Karpas-422 (cell line): ENCODE results near the gene SPAG16. TPM values are rescaled to one million over a fixed set of nuclear protein-coding genes. Genes with fewer than 3 reads are reported as not detected.
A peak's percentile ranks its signal among the peaks of the same experiment; 100 is the strongest.

Experiments
- DNase-seq: peaks from one replicate; pipeline ENCODE4 v3.0.0-alpha.2; 2015
- H2AFZ ChIP-seq: fragments of 200-600 bp; sonication (generic); 2 replicates; pipeline ENCODE4 v1.6.1; 2014; ENCODE audit warnings: antibody characterized with exemption, low read length, mixed read lengths
- H3K27ac ChIP-seq: fragments of 200-600 bp; sonication (generic); 2 replicates; pipeline ENCODE4 v1.5.1; 2014; ENCODE audit warnings: mild to moderate bottlenecking, low read length, moderate library complexity
- H3K27me3 ChIP-seq: fragments of 200-600 bp; sonication (generic); 2 replicates; pipeline ENCODE4 v1.6.1; 2014; ENCODE audit warnings: low read length, mixed read lengths
- H3K36me3 ChIP-seq: fragments of 200-600 bp; sonication (generic); 2 replicates; pipeline ENCODE4 v1.6.1; 2014; ENCODE audit warnings: low read length, mixed read lengths; ENCODE audit not compliant: insufficient read depth
- H3K4me1 ChIP-seq: fragments of 200-600 bp; sonication (generic); 2 replicates; pipeline ENCODE4 v1.6.1; 2014; ENCODE audit warnings: mild to moderate bottlenecking, low read length, mixed read lengths
- H3K4me2 ChIP-seq: fragments of 200-600 bp; sonication (generic); 2 replicates; pipeline ENCODE4 v1.6.1; 2014; ENCODE audit warnings: low read length, low read depth, mild to moderate bottlenecking; ENCODE audit not compliant: poor library complexity, severe bottlenecking
- H3K4me3 ChIP-seq: fragments of 200-600 bp; sonication (generic); 2 replicates; pipeline ENCODE4 v1.5.1; 2014; ENCODE audit warnings: mild to moderate bottlenecking, antibody characterized with exemption, low read length, mixed read lengths
- H3K79me2 ChIP-seq: fragments of 200-600 bp; sonication (generic); 2 replicates; pipeline ENCODE4 v1.6.1; 2014; ENCODE audit warnings: mild to moderate bottlenecking, low read length, mixed read lengths
- H3K9ac ChIP-seq: fragments of 200-600 bp; sonication (generic); 2 replicates; pipeline ENCODE4 v1.6.0; 2014; ENCODE audit warnings: low read length
- H3K9me2 ChIP-seq: fragments of 200-600 bp; sonication (generic), shearing (Covaris generic); replicated peaks from 2 replicates; pipeline ENCODE4 v1.6.0; 2014; ENCODE audit warnings: mild to moderate bottlenecking, low read length, moderate library complexity; ENCODE audit not compliant: insufficient read depth
- H3K9me3 ChIP-seq: fragments of 300-700, 200-600 bp; sonication (generic); 2 replicates; pipeline ENCODE4 v1.6.1; 2014; ENCODE audit warnings: low read length, mixed read lengths
- H4K20me1 ChIP-seq: fragments of 200-600 bp; sonication (generic); 2 replicates; pipeline ENCODE4 v1.6.1; 2014; ENCODE audit warnings: mild to moderate bottlenecking, antibody characterized with exemption, low read length, low read depth; ENCODE audit not compliant: insufficient read depth
- total RNA-seq: library from RNA; depleted of rRNA; stranded (reverse); fragments of >200 nt; shearing (Covaris generic); gene quantifications from 2 replicates; pipeline ENCODE4 v1.2.3, GENCODE V29; 2014; ENCODE audit warnings: low replicate concordance

Gene SPAG16
- total RNA-seq, 1 experiment from 2014 or later = 67.8 TPM

DNA sequence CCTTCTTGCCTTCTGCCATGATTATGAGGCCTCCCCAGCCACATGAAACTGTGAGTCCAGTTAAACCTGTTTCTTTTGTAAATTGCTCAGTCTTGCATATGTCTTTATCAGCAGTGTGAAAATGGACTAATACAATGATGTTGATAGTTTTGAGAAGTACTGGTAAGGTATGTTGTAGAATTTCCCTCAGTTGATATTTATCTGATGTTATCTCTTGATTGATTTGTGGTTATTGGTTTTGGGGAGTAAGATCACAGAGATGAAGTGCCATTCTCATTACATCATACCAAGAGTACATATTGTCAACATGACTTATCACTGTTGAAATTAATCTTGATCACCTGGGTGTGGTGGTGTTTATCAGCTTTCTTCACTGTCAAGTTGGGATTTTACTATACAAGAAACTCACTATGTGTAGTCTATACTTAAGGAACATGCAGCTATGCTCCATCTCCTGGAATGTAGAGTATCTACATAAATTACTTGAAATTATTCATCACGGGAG lies 5.1 kb upstream of the SPAG16 start:
- no peak overlapping the region for H3K9ac ChIP-seq
- H3K4me1 ChIP-seq = peaks cover 8% of the 10 kb centered on the region
- H4K20me1 ChIP-seq = no peaks in the 10 kb centered on the region
- no peaks in the 10 kb centered on the region for H3K9me3 ChIP-seq
- no peaks in the 10 kb centered on the region for H3K27me3 ChIP-seq
- DNase-seq = no peak
- H3K4me3 ChIP-seq = no peak overlapping the region
- H3K4me2 ChIP-seq = no peak overlapping the region
- H3K9me2 ChIP-seq = no peaks in the 10 kb centered on the region
- no peak overlapping the region for H3K27ac ChIP-seq
- H3K79me2 ChIP-seq = no peaks in the 10 kb centered on the region
- no peaks in the 10 kb centered on the region for H3K36me3 ChIP-seq
- no peak overlapping the region for H2AFZ ChIP-seq

DNA sequence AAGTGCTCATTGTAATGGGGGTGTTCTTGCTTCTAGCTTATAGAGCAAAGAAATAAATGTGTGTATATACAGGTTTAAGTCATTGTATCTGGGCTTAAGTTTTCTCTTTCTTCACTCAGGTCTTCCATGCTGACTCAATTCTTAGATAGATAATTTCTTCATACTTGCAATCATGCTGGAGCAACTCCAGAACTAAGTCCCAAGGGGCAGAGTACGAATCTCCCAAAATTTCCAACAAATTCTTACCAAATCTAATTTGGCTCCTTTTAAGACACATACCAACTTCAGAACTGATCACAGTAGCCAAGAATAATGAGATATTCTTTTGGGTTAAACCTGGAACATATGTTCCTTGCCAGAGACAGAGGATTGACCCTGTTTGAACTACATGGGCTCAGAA lies 4.3 kb upstream of the SPAG16 start:
- Histone ChIP-seq H3K9ac (no peak overlapping the region), H3K9me2 (no peaks in the 10 kb centered on the region), H3K79me2 (peaks cover 7% of the 10 kb centered on the region), H3K9me3 (no peaks in the 10 kb centered on the region), H3K27ac (no peak overlapping the region), H3K4me2 (no peak overlapping the region), H3K36me3 (no peaks in the 10 kb centered on the region), H4K20me1 (no peaks in the 10 kb centered on the region), H3K4me3 (no peak overlapping the region), H3K4me1 (peaks cover 9% of the 10 kb centered on the region), H2AFZ (no peak overlapping the region), H3K27me3 (no peaks in the 10 kb centered on the region)
- DNase-seq = peak; percentile 15

DNA sequence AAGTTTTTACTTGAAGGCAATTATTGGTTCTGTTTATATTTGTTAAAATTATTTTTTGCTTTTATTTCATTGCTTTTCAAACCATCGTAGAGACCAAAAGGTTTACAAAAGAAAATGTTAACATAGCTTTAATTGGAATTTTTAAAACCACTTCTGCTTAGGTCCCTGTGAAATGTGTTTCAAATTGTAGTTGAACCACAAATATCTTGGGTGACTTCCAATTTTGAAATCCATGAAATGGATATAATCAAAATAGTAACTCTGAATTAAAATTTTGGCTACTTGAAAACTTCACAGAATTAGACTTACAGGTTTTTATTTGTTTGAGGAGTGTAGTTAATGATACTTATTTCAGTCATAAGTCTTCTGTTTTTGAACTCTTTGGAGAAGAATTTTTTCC lies 3.1 kb upstream of the SPAG16 start:
- Histone ChIP-seq H3K27me3 (no peaks in the 10 kb centered on the region), H3K36me3 (no peaks in the 10 kb centered on the region), H3K4me2 (no peak overlapping the region), H3K4me1 (peaks cover 20% of the 10 kb centered on the region), H3K27ac (no peak overlapping the region), H3K79me2 (peaks cover 19% of the 10 kb centered on the region), H3K9me3 (no peaks in the 10 kb centered on the region), H3K9ac (no peak overlapping the region), H4K20me1 (no peaks in the 10 kb centered on the region), H2AFZ (no peak overlapping the region), H3K9me2 (no peaks in the 10 kb centered on the region), H3K4me3 (no peak overlapping the region)
- no peak for DNase-seq

DNA sequence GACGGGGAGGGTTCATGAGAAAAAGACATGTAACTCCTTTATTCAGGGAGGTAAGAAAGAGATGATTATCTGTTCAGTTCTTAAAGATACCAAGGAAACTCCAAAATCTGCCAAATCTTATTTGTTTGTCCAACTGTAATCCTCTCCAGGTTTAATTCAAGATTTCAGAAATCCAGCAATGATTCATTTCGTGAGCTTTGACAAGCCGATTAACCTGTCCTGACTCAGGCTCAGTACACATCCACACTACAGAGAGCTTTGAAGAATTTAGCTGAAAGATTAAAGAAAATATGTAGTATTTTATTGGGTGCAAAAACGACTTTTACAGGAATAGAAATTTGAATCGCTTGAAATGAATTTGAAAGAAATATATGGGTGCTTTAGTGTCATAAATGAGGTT lies 1.1 kb downstream of the SPAG16 start:
- Histone ChIP-seq H3K79me2 (peaks cover 46% of the 10 kb centered on the region), H3K4me3 (peak overlapping the region; percentile 84), H3K9ac (peak overlapping the region; percentile 86), H3K36me3 (no peaks in the 10 kb centered on the region; the same call in 1 of the 2 replicates), H2AFZ (no peak overlapping the region), H3K4me2 (peak overlapping the region; percentile 96), H3K27me3 (no peaks in the 10 kb centered on the region), H3K9me3 (no peaks in the 10 kb centered on the region), H4K20me1 (no peaks in the 10 kb centered on the region), H3K9me2 (no peaks in the 10 kb centered on the region), H3K4me1 (peaks cover 23% of the 10 kb centered on the region), H3K27ac (no peak overlapping the region)
- no peak for DNase-seq

DNA sequence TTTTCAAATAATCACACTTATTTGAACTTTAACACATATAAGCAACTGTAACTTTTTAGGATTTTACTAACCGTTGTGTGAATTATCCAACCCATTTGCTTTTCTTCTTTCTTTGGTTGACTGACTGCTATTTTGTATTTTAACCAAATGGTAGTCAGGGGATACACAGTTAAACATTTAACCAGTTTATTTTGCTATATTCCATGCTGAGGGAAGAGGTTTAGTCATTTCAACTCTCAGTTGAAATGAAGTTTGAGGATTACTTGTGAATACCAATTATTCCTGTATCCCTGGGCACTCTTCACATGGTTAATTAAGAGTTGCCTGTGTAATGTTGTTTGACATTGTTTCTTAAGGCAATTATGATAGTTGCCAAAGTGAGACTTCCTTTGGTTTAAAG lies 1.9 kb downstream of the SPAG16 start:
- peak; percentile 30 for DNase-seq
- no peaks in the 10 kb centered on the region for H3K9me3 ChIP-seq
- no peaks in the 10 kb centered on the region for H4K20me1 ChIP-seq
- no peaks in the 10 kb centered on the region; the same call in 1 of the 2 replicates for H3K36me3 ChIP-seq
- H3K4me1 ChIP-seq = peaks cover 23% of the 10 kb centered on the region
- no peak overlapping the region; the same call in 1 of the 2 replicates for H3K4me3 ChIP-seq
- peaks cover 54% of the 10 kb centered on the region for H3K79me2 ChIP-seq
- H3K27ac ChIP-seq = no peak overlapping the region
- H3K27me3 ChIP-seq = no peaks in the 10 kb centered on the region
- H3K9ac ChIP-seq = no peak overlapping the region
- no peaks in the 10 kb centered on the region for H3K9me2 ChIP-seq
- peak overlapping the region; percentile 96 for H3K4me2 ChIP-seq
- no peak overlapping the region for H2AFZ ChIP-seq

DNA sequence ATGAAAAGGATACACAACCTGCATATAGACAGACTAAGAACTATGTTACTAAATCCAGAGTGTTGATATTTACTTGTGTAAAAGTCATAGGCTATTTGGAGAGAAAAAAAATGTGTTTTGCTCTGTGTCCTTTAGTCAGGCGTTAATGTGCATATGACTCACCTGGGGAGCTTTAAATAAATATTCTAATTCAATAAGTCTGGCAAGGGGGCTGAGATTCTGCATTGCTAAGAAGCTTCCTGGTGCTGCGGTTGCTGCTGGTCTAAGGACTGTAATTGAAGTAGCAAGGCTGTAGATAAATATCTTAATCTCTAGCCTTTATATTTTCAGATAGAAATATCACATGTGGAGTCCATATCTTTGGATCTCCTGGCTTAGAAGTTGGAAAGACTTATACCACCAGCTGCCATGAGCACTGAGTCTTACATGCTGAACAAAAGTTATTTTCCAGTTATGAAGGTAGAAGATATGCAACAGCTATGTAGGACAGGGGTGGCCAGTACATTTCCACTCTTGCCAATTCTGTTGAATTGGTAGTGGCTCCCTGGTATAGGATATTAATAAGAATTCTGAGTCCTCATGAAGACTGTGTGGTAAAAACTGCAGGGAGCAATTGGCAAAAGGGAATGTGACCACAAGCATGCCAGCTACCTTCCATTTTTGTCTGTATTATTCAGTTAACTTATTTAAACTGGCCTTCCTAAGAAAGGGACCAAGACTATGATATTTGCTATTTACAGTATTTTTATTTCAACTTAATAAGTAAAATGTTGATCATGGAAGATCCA lies 4.8 kb downstream of the SPAG16 start:
- H3K4me3 ChIP-seq = no peak overlapping the region
- H4K20me1 ChIP-seq = no peaks in the 10 kb centered on the region
- no peak overlapping the region for H3K9ac ChIP-seq
- H3K9me2 ChIP-seq = no peaks in the 10 kb centered on the region
- H3K4me1 ChIP-seq = peaks cover 16% of the 10 kb centered on the region
- H3K9me3 ChIP-seq = no peaks in the 10 kb centered on the region
- peak; percentile 24 for DNase-seq
- H3K4me2 ChIP-seq = no peak overlapping the region
- no peak overlapping the region for H3K27ac ChIP-seq
- H3K36me3 ChIP-seq = no peaks in the 10 kb centered on the region; the same call in 1 of the 2 replicates
- no peaks in the 10 kb centered on the region for H3K27me3 ChIP-seq
- H3K79me2 ChIP-seq = peaks cover 77% of the 10 kb centered on the region
- no peak overlapping the region for H2AFZ ChIP-seq

DNA sequence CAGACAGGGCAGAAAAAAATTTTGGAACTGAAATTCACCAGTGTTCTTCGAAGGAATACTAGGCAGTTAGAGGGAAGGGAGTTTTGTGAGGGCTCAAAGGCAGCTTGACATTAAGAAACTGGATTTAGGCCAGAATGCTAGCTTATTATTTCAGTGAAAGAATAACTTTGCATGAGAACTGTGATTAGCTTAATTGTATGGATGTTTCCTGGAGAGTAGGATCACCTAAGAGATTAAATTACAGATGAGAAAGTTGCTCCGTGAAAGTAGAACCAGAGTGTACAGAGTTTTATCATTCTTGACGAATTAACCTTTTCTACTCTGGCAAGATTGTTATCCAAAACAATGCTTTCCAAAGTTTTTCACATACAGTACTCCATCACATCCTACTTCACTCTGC lies 6.2 kb downstream of the SPAG16 start:
- Histone ChIP-seq H3K9me2 (no peaks in the 10 kb centered on the region), H3K4me3 (no peak overlapping the region), H4K20me1 (no peaks in the 10 kb centered on the region), H2AFZ (no peak overlapping the region), H3K4me2 (no peak overlapping the region), H3K9ac (no peak overlapping the region), H3K27me3 (no peaks in the 10 kb centered on the region), H3K36me3 (no peaks in the 10 kb centered on the region; the same call in 1 of the 2 replicates), H3K4me1 (peaks cover 10% of the 10 kb centered on the region), H3K27ac (no peak overlapping the region), H3K79me2 (peaks cover 69% of the 10 kb centered on the region), H3K9me3 (no peaks in the 10 kb centered on the region)
- DNase-seq = peak; percentile 4

DNA sequence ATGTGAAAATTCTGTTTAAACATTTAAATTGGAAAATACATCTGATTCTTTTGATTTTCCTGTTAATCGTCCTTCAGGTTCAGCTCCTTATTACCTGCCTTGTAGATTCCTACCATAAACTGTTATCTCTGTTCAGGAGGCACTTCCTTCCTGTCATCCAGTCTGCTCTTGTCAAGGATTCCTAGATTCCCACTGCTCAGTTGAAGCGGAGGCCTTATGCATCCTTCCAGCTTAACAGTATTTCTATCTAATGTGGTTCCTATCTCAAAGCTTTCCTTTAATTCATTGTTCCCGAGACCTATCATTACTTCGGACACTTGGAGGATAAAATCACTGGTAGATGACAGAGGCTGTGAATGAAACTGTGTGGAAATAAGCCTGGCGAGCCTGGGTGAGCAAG lies 12.0 kb downstream of the SPAG16 start:
- no peaks in the 10 kb centered on the region for H3K9me3 ChIP-seq
- H3K79me2 ChIP-seq = peaks cover 26% of the 10 kb centered on the region
- H3K27ac ChIP-seq = no peak overlapping the region
- peaks cover 24% of the 10 kb centered on the region for H3K36me3 ChIP-seq
- H3K27me3 ChIP-seq = no peaks in the 10 kb centered on the region
- H2AFZ ChIP-seq = no peak overlapping the region
- no peak overlapping the region for H3K9ac ChIP-seq
- no peaks in the 10 kb centered on the region for H4K20me1 ChIP-seq
- H3K9me2 ChIP-seq = no peaks in the 10 kb centered on the region
- no peak overlapping the region for H3K4me2 ChIP-seq
- H3K4me3 ChIP-seq = no peak overlapping the region
- no peak for DNase-seq
- H3K4me1 ChIP-seq = no peaks in the 10 kb centered on the region
